Transverse colon (tissue), 4 donors: ENCODE data around the gene MEN1.

Experiments
- CTCF ChIP-seq, 5 experiments: fragments of 200-600 bp in 3 of 5; fragments of 450-650 bp in 2 of 5; sonication (generic) in 3 of 5; IDR thresholded peaks; 1 replicate in 2 of 5; 2 replicates in 3 of 5; pipeline ENCODE4 v1.5.1; 2016 to 2017; ENCODE audit warnings: antibody characterized with exemption in 5 of 5, inconsistent platforms in 3 of 5, mild to moderate bottlenecking in 2 of 5, moderate library complexity in 1 of 5
- EP300 ChIP-seq: sonication (generic); formaldehyde crosslinking; IDR thresholded peaks from one replicate; pipeline ENCODE4 v1.6.1; 2017; ENCODE audit warnings: antibody characterized with exemption, low read depth
- POLR2A ChIP-seq: fragments of 450-650 bp; IDR thresholded peaks from one replicate; pipeline ENCODE4 v1.6.1; 2016; ENCODE audit warnings: antibody characterized with exemption, mild to moderate bottlenecking, moderate library complexity
- POLR2AphosphoS5 ChIP-seq, 3 donors: sonication (generic); formaldehyde crosslinking; IDR thresholded peaks; one replicate each; pipeline ENCODE4 v1.6.1; 2016; ENCODE audit warnings: antibody characterized with exemption in 3 of 3

- TF ChIP-seq CTCF (IDR thresholded peaks at IDR 0.05) (no peak), POLR2A (no peak), EP300 (no peak), POLR2AphosphoS5 (IDR thresholded peaks at IDR 0.05) (no peak)
Measured at GRCh38 chr11:64759131-64759721, 51.1 kb downstream of the MEN1 start.
